Upper lobe of left lung (tissue), 6 donors: ENCODE measurements around the gene SLC25A41. TPM values are rescaled to one million over a fixed set of nuclear protein-coding genes. Genes with fewer than 3 reads are reported as not detected.

Source experiments
- ATAC-seq, 2 donors: fragments of 200-7000 bp; cut with Tn5 transposase; one replicate each; pipeline ENCODE4 v1.9.1; 2022; ENCODE audit warnings: mild to moderate bottlenecking in 2 of 2, moderate library complexity in 2 of 2; ENCODE audit not compliant: low FRiP score in 2 of 2
- DNase-seq, 2 donors: peaks; one replicate each; pipeline ENCODE4 v3.0.0-alpha.2; 2019 to 2020
- H3K27ac ChIP-seq, 4 donors: fragments of 200-600 bp; sonication (generic); one replicate each; pipeline ENCODE4 v1.5.1; 2016 to 2019
- H3K27me3 ChIP-seq, 4 donors: fragments of 200-600 bp; sonication (generic); one replicate each; pipeline ENCODE4 v1.5.1; 2017 to 2019
- H3K36me3 ChIP-seq, 4 donors: fragments of 200-600 bp; sonication (generic); one replicate each; pipeline ENCODE4 v1.5.1; 2016 to 2019
- H3K4me1 ChIP-seq, 4 donors: fragments of 200-600 bp; sonication (generic); one replicate each; pipeline ENCODE4 v1.5.1; 2018 to 2019
- H3K4me3 ChIP-seq, 4 donors: fragments of 200-600 bp; sonication (generic); one replicate each; pipeline ENCODE4 v1.5.1; 2017 to 2019; ENCODE audit warnings: mild to moderate bottlenecking in 2 of 4, moderate library complexity in 1 of 4
- H3K9me3 ChIP-seq, 4 donors: fragments of 200-600 bp; sonication (generic); one replicate each; pipeline ENCODE4 v1.5.1; 2018 to 2019
- EP300 ChIP-seq, 4 donors: sonication (generic); formaldehyde crosslinking; IDR thresholded peaks; one replicate each; pipeline ENCODE4 v1.5.1; 2017; ENCODE audit warnings: antibody characterized with exemption in 4 of 4, control low read depth in 2 of 4
- POLR2A ChIP-seq, 4 donors: fragments of 450-650 bp; IDR thresholded peaks; one replicate each; pipeline ENCODE4 v1.5.1; 2016 to 2017; ENCODE audit warnings: antibody characterized with exemption in 4 of 4, mild to moderate bottlenecking in 2 of 4
- POLR2AphosphoS5 ChIP-seq, 2 donors: sonication (generic); formaldehyde crosslinking; IDR thresholded peaks; one replicate each; pipeline ENCODE4 v1.5.1; 2017; ENCODE audit warnings: antibody characterized with exemption in 2 of 2
- WGBS, 2 donors: methylation state at CpG; one replicate each; pipeline ENCODE4 v1.1.5; 2017 to 2018; 5-methylcytosine and 5-hydroxymethylcytosine counted together
- total RNA-seq, 6 donors: library from RNA; depleted of rRNA in 4 of 6; stranded (reverse); fragments of >200 nt in 4 of 6; gene quantifications; one replicate each; pipeline versions ENCODE4 v1.1.0 to v1.2.1, GENCODE V29; 2016 to 2021
- TF ChIP-seq, protein P1 (sequence below), 6 experiments: fragments of 450-650 bp in 4 of 6; fragments of 200-600 bp in 2 of 6; sonication (generic) in 2 of 6; IDR thresholded peaks; one replicate each; pipeline ENCODE4 v1.5.1; 2016 to 2019; ENCODE audit warnings: antibody characterized with exemption in 6 of 6
- donor health status: DM: no; HTN: no; CAD: no; lungs with moderate emphysema.
- donor health status: DM: no; HTN: yes; CAD: no; lungs with severe emphysema.

Gene SLC25A41
- total RNA-seq, 6 donors from 2014 or later, result 0.24 to 0.49 TPM; not detected in 4

DNA sequence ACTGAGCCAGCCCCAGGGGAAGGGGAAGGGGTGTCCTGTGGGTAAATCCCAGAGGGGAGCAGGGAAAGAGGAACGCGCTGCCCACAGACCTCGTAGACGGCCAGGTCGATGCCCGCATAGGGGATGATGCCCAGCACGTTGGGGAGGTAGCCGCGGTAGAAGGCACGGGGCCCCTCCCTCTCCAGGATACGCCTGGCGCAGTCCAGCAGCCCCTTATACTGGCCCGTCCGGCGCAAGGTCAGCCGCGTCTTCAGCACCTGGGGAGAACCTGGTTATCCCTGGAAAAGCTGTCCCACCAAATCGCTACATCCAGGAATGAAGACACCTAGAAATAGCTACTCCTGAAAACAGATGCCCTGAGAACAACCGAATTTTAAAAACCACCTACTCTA lies 18.7 kb upstream of the SLC25A41 start:
- TF ChIP-seq, protein P1, sequence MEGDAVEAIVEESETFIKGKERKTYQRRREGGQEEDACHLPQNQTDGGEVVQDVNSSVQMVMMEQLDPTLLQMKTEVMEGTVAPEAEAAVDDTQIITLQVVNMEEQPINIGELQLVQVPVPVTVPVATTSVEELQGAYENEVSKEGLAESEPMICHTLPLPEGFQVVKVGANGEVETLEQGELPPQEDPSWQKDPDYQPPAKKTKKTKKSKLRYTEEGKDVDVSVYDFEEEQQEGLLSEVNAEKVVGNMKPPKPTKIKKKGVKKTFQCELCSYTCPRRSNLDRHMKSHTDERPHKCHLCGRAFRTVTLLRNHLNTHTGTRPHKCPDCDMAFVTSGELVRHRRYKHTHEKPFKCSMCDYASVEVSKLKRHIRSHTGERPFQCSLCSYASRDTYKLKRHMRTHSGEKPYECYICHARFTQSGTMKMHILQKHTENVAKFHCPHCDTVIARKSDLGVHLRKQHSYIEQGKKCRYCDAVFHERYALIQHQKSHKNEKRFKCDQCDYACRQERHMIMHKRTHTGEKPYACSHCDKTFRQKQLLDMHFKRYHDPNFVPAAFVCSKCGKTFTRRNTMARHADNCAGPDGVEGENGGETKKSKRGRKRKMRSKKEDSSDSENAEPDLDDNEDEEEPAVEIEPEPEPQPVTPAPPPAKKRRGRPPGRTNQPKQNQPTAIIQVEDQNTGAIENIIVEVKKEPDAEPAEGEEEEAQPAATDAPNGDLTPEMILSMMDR (IDR thresholded peaks at IDR 0.05), result no peak
- TF ChIP-seq POLR2A (IDR thresholded peaks at IDR 0.05) (no peak), EP300 (IDR thresholded peaks at IDR 0.05) (no peak), POLR2AphosphoS5 (IDR thresholded peaks at IDR 0.05) (no peak)
- peaks cover 0 to 10% (median 7%) of the 10 kb centered on the region in 4 donors for H3K9me3 ChIP-seq
- no peaks in the 10 kb centered on the region for H3K4me1 ChIP-seq
- H3K27me3 ChIP-seq, result no peaks in the 10 kb centered on the region
- H3K36me3 ChIP-seq, result peaks cover 0 to 28% (median 13%) of the 10 kb centered on the region in 4 donors
- H3K4me3 ChIP-seq, result no peak overlapping the region
- H3K27ac ChIP-seq, result no peak overlapping the region
- DNase-seq (peak in 1 of 2 donors; percentile 59), ATAC-seq (no peak)
- 94 to 95% methylated on average over 19 of the region's 19 CpGs for WGBS, 2 donors

GRCh38 chr19:6451583-6452222 lies 18.1 kb upstream of the SLC25A41 start:
- H3K27ac ChIP-seq, result no peak overlapping the region
- no peak for ATAC-seq
- 91 to 92% methylated on average over 6 to 7 of the region's 7 CpGs for WGBS, 2 donors

DNA sequence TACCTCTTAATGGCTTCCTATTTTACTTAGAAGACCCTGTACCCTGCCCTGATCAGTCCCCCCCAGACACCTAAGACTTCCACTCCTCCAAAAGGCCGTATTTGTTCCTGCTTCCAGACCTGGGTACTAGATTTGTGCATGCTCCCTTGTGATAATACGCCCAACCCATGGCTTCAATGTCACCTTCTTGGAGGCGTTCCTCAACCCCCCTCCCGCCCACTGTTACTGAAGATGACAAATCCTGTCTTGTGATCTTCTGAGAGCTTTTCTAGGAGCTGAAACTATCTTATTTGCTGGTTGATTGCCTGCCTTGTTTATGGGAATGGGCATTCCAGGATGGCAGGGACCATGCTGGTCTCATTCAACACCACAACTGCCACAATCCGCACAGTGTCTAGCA lies 16.6 kb upstream of the SLC25A41 start:
- no peak for DNase-seq

More at GRCh38 chr19:6451583-6452222, 18.1 kb upstream of the SLC25A41 start:
- TF ChIP-seq POLR2AphosphoS5 (IDR thresholded peaks at IDR 0.05) (no peak), EP300 (IDR thresholded peaks at IDR 0.05) (no peak), POLR2A (IDR thresholded peaks at IDR 0.05) (no peak)
- TF ChIP-seq, protein P1 (IDR thresholded peaks at IDR 0.05), result no peak
- Histone ChIP-seq H3K36me3 (peaks cover under 1 to 29% (median 13%) of the 10 kb centered on the region in 4 donors), H3K4me3 (no peak overlapping the region), H3K9me3 (peaks cover 0 to 10% (median 7%) of the 10 kb centered on the region in 4 donors), H3K27me3 (no peaks in the 10 kb centered on the region), H3K4me1 (no peaks in the 10 kb centered on the region)
- DNase-seq, result no peak

DNA sequence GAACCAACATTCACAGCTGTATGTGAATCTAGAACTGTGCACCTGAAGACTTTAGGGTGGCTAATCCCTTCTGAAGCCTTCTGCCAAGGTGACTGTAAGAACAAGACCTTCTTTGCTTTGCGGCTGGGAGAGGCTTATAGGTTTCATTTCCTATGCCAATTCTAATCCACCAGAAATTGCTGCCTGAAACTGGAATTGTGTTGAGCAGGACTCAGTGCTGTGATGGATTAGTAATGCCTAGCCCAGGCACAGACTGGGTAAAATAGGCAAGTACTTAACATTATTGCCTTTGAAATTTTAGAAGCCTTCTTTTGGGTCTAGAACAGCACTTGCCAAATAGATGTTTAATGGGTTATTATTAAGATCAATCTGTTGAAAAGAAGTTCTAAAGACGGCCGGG lies 14.5 kb upstream of the SLC25A41 start:
- Histone ChIP-seq H3K27ac (no peak overlapping the region), H3K36me3 (peaks cover 0 to 6% (median 3%) of the 10 kb centered on the region in 4 donors), H3K27me3 (no peaks in the 10 kb centered on the region), H3K4me1 (no peaks in the 10 kb centered on the region), H3K9me3 (no peaks in the 10 kb centered on the region), H3K4me3 (no peak overlapping the region)
- ATAC-seq (no peak), DNase-seq (no peak)
- TF ChIP-seq EP300 (IDR thresholded peaks at IDR 0.05), result no peak
- TF ChIP-seq POLR2AphosphoS5 (IDR thresholded peaks at IDR 0.05), result no peak
- TF ChIP-seq, protein P1 (IDR thresholded peaks at IDR 0.05), result no peak
- TF ChIP-seq POLR2A (IDR thresholded peaks at IDR 0.05), result no peak
- 89 to 94% methylated on average over 3 of the region's 3 CpGs for WGBS, 2 donors

More for the DNA sequence above, 16.6 kb upstream of the SLC25A41 start:
- H3K4me3 ChIP-seq, result no peak overlapping the region
- ATAC-seq, result no peak
- peaks cover 0 to 10% (median 7%) of the 10 kb centered on the region in 4 donors for H3K9me3 ChIP-seq
- H3K36me3 ChIP-seq, result peaks cover 3 to 24% (median 13%) of the 10 kb centered on the region in 4 donors
- no peaks in the 10 kb centered on the region for H3K4me1 ChIP-seq
- H3K27me3 ChIP-seq, result no peaks in the 10 kb centered on the region
- WGBS, 2 donors, result 93 to 95% methylated on average over 5 of the region's 5 CpGs
- H3K27ac ChIP-seq, result no peak overlapping the region
- TF ChIP-seq, protein P1 (IDR thresholded peaks at IDR 0.05), result no peak
- no peak for TF ChIP-seq POLR2AphosphoS5 (IDR thresholded peaks at IDR 0.05)
- TF ChIP-seq POLR2A (IDR thresholded peaks at IDR 0.05), result no peak
- TF ChIP-seq EP300 (IDR thresholded peaks at IDR 0.05), result no peak

DNA sequence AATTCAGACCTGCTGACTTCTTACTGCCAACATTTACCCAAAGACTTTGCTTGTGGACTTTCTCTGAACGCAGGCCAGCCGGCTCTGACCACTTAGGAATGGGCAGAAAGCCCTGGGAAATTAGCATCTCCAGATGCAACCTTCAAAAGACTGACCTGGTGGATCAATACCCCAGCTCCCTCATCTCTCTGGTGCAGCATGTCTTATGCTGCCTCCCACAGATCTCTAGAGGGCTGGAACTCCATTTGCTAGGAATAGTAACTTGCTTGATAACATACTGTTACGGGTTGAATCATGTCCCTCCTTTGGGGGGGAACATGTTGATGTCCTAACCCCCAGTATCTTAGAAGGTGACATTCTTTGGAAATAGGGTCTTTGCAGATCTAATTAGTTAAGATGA lies 12.9 kb upstream of the SLC25A41 start:
- WGBS, 2 donors, result 86 to 100% methylated on average over 3 of the region's 3 CpGs
- no peaks in the 10 kb centered on the region for H3K4me1 ChIP-seq
- no peaks in the 10 kb centered on the region for H3K9me3 ChIP-seq
- TF ChIP-seq POLR2AphosphoS5 (IDR thresholded peaks at IDR 0.05) (no peak), EP300 (IDR thresholded peaks at IDR 0.05) (no peak), POLR2A (IDR thresholded peaks at IDR 0.05) (no peak)
- TF ChIP-seq, protein P1 (IDR thresholded peaks at IDR 0.05), result no peak
- no peak overlapping the region for H3K4me3 ChIP-seq
- peaks cover 0 to 6% (median 1%) of the 10 kb centered on the region in 4 donors for H3K36me3 ChIP-seq
- DNase-seq (no peak), ATAC-seq (no peak)
- no peak overlapping the region for H3K27ac ChIP-seq
- no peaks in the 10 kb centered on the region for H3K27me3 ChIP-seq
